Thoracic aorta (tissue), 2 donors: ENCODE results near the gene NCKIPSD. TPM values are rescaled to one million over a fixed set of nuclear protein-coding genes. Genes with fewer than 3 reads are reported as not detected.

Experiments used
- ATAC-seq: fragments of 150-250 bp; one replicate; pipeline ENCODE4 v1.8.0; 2017; ENCODE audit warnings: low read depth; ENCODE audit not compliant: insufficient number of reproducible peaks, low FRiP score
- DNase-seq: peaks from one replicate; pipeline ENCODE4 v3.0.0-alpha.2; 2020; ENCODE audit warnings: low spot score
- H3K27ac ChIP-seq, 2 donors: fragments of 200-600 bp; sonication (generic); 1 replicate in 1 of 2; 2 replicates in 1 of 2; pipeline ENCODE4 v1.5.1; 2016; ENCODE audit warnings: mild to moderate bottlenecking in 2 of 2, moderate library complexity in 2 of 2
- H3K27me3 ChIP-seq: fragments of 200-600 bp; sonication (generic); replicated peaks from 2 replicates; pipeline ENCODE4 v1.6.0; 2016; ENCODE audit warnings: mild to moderate bottlenecking; ENCODE audit not compliant: insufficient read depth
- H3K36me3 ChIP-seq: fragments of 200-600 bp; sonication (generic); one replicate; pipeline ENCODE4 v1.5.1; 2016
- H3K4me1 ChIP-seq, 2 donors: fragments of 200-600 bp; sonication (generic); 1 replicate in 1 of 2; 2 replicates in 1 of 2; pipeline versions ENCODE4 v1.5.1 to v1.6.0; 2016; ENCODE audit warnings: low read depth in 2 of 2, mild to moderate bottlenecking in 1 of 2; ENCODE audit not compliant: control insufficient read depth in 1 of 2
- H3K4me3 ChIP-seq: fragments of 200-600 bp; sonication (generic); 2 replicates; pipeline ENCODE4 v1.5.1; 2016; ENCODE audit warnings: mild to moderate bottlenecking
- H3K9me3 ChIP-seq: fragments of 200-600 bp; sonication (generic); 2 replicates; pipeline ENCODE4 v1.5.1; 2016
- CTCF ChIP-seq: fragments of 200-600 bp; sonication (generic); IDR thresholded peaks from one replicate; pipeline ENCODE4 v1.5.1; 2019; ENCODE audit warnings: antibody characterized with exemption
- total RNA-seq, 2 donors: library from RNA; depleted of rRNA; stranded (reverse); fragments of >200 nt; gene quantifications; one replicate each; pipeline versions ENCODE4 v1.1.0 to v1.2.3, GENCODE V29; 2016

Gene NCKIPSD
- total RNA-seq, 2 donors from 2014 or later: 59.6 to 101 TPM

GRCh38 chr3:48652923-48653715 is 32.6 kb downstream of the NCKIPSD start:
- TF ChIP-seq CTCF: no peak
- no peak overlapping the region for H3K4me3 ChIP-seq
- DNase-seq: no peak
- H3K36me3 ChIP-seq: no peaks in the 10 kb centered on the region
- no peak overlapping the region for H3K27ac ChIP-seq
- peaks cover 5 to 10% of the 10 kb centered on the region in 2 donors for H3K4me1 ChIP-seq
- no peaks in the 10 kb centered on the region for H3K9me3 ChIP-seq
- ATAC-seq: no peak
- no peaks in the 10 kb centered on the region for H3K27me3 ChIP-seq

- ATAC-seq: no peak
- DNase-seq: no peak
- Histone ChIP-seq H3K9me3 (no peaks in the 10 kb centered on the region), H3K27ac (no peak overlapping the region), H3K27me3 (no peaks in the 10 kb centered on the region), H3K4me1 (peaks cover 5 to 9% of the 10 kb centered on the region in 2 donors), H3K36me3 (no peaks in the 10 kb centered on the region), H3K4me3 (no peak overlapping the region)
- TF ChIP-seq CTCF: no peak
These were observed 33.9 kb downstream of the NCKIPSD start for GRCh38 chr3:48651771-48652170.

- no peak overlapping the region for H3K4me3 ChIP-seq
- no peak overlapping the region for H3K27ac ChIP-seq
- peaks cover 4 to 6% of the 10 kb centered on the region in 2 donors for H3K4me1 ChIP-seq
- no peaks in the 10 kb centered on the region for H3K9me3 ChIP-seq
- TF ChIP-seq CTCF: no peak
- no peak for ATAC-seq
- no peaks in the 10 kb centered on the region for H3K27me3 ChIP-seq
- no peaks in the 10 kb centered on the region for H3K36me3 ChIP-seq
- DNase-seq: no peak
These were observed 35.0 kb downstream of the NCKIPSD start for GRCh38 chr3:48650723-48651122.

GRCh38 chr3:48648188-48648850 is 37.4 kb downstream of the NCKIPSD start:
- DNase-seq (no peak), ATAC-seq (no peak)
- Histone ChIP-seq H3K36me3 (no peaks in the 10 kb centered on the region), H3K9me3 (no peaks in the 10 kb centered on the region), H3K27me3 (no peaks in the 10 kb centered on the region), H3K4me1 (no peaks in the 10 kb centered on the region), H3K27ac (no peak overlapping the region), H3K4me3 (no peak overlapping the region)
- TF ChIP-seq CTCF: no peak

- H3K27me3 ChIP-seq: no peaks in the 10 kb centered on the region
- no peaks in the 10 kb centered on the region for H3K36me3 ChIP-seq
- ATAC-seq (no peak), DNase-seq (no peak)
- no peaks in the 10 kb centered on the region for H3K4me1 ChIP-seq
- H3K27ac ChIP-seq: no peak overlapping the region
- no peak overlapping the region for H3K4me3 ChIP-seq
- no peak for TF ChIP-seq CTCF
- no peaks in the 10 kb centered on the region for H3K9me3 ChIP-seq
These were observed 38.0 kb downstream of the NCKIPSD start for GRCh38 chr3:48647714-48648113.
